ENCODE results near the gene ANKFY1.
A peak's percentile ranks its signal among the peaks of the same experiment; 100 is the strongest.

ANKFY1 gene

DNA sequence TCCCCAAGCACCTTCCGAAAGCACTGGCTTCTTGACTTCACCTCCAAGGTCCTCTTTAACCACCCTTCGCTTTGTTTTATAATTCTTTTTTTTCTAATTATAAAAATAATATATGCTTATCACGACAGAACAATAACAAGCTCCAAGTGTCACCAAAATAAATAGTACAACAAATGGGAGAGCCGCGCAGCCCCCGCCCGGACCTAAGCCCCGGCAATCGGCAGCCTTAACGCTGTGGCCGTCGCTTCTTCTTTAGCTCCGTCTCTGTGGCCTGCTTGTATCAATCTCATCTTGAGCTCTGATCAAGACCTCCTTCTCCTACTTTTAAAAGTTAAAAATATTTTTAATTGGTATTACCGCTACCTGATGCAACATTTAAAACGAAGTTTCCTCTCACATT lies 78.1 kb downstream of the ANKFY1 start:
- Histone ChIP-seq H3K27ac (ENCODE audit: insufficient read depth, low read length, poor library complexity, severe bottlenecking) (no peak overlapping the region), H3K36me3 (ENCODE audit: control insufficient read depth, insufficient read depth, low read length) (peaks cover 67% of the 10 kb centered on the region), H3K4me3 (ENCODE audit: insufficient read depth, low read depth, low read length, poor library complexity, severe bottlenecking) (no peak overlapping the region), H3K9me3 (ENCODE audit: control insufficient read depth, low read length) (no peaks in the 10 kb centered on the region), H3K27me3 (replicated peaks; ENCODE audit: control insufficient read depth, insufficient read depth, low read length, poor library complexity, severe bottlenecking) (no peaks in the 10 kb centered on the region), H3K4me1 (ENCODE audit: control insufficient read depth, insufficient read depth, low read length, poor library complexity, severe bottlenecking) (peaks cover 9% of the 10 kb centered on the region)
- no peak for DNase-seq

DNA sequence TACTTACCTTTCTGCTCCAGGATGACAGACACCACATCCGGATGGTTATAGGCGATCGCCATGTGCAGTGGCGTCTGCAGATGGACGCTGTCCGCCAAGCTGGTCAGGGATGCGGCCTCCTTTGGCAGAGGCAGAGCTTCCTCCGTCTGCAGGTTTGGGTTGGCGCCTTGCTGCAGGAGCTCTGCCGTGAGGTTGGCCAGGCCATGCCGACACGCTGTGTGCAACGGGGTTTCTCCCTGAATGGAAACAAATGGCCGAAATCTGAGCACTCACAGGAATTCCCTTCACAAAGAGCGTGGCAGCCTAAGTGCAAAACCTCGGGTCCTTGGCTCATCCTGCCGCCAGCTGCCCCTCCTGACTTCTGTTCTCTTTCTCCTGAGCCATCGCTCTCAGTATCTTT lies 79.0 kb downstream of the ANKFY1 start:
- H3K4me1 ChIP-seq (ENCODE audit: control insufficient read depth, insufficient read depth, low read length, poor library complexity, severe bottlenecking), result peaks cover 9% of the 10 kb centered on the region
- peaks cover 72% of the 10 kb centered on the region for H3K36me3 ChIP-seq (ENCODE audit: control insufficient read depth, insufficient read depth, low read length)
- no peak for DNase-seq

DNA sequence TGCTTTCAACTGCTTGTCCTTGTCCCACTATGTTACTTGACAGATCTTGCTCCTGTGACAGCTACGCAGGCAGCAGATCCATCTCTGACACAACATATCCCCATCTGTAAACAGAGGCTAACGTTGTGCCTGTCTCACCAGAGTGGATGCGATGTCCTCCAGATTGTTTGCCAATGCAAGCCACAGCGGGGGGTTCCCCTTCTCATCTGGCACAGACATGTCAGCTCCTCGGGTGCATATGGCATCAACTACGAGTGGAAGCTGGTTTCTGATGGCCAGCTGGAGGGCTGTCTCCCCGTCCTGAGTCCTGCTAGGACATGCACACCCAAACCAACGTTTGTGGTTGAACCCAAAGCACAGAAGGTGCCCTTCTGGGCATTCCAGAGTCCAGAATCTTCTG lies 81.7 kb downstream of the ANKFY1 start:
- Histone ChIP-seq H3K4me1 (ENCODE audit: control insufficient read depth, insufficient read depth, low read length, poor library complexity, severe bottlenecking) (peaks cover 6% of the 10 kb centered on the region), H3K4me3 (ENCODE audit: insufficient read depth, low read depth, low read length, poor library complexity, severe bottlenecking) (no peak overlapping the region), H3K36me3 (ENCODE audit: control insufficient read depth, insufficient read depth, low read length) (peaks cover 81% of the 10 kb centered on the region), H3K9me3 (ENCODE audit: control insufficient read depth, low read length) (no peaks in the 10 kb centered on the region), H3K27ac (ENCODE audit: insufficient read depth, low read length, poor library complexity, severe bottlenecking) (no peak overlapping the region), H3K27me3 (replicated peaks; ENCODE audit: control insufficient read depth, insufficient read depth, low read length, poor library complexity, severe bottlenecking) (no peaks in the 10 kb centered on the region)
- DNase-seq, result no peak

More for the DNA sequence above, 79.0 kb downstream of the ANKFY1 start:
- H3K27ac ChIP-seq (ENCODE audit: insufficient read depth, low read length, poor library complexity, severe bottlenecking), result no peak overlapping the region
- no peak overlapping the region for H3K4me3 ChIP-seq (ENCODE audit: insufficient read depth, low read depth, low read length, poor library complexity, severe bottlenecking)
- H3K27me3 ChIP-seq (replicated peaks; ENCODE audit: control insufficient read depth, insufficient read depth, low read length, poor library complexity, severe bottlenecking), result no peaks in the 10 kb centered on the region
- no peaks in the 10 kb centered on the region for H3K9me3 ChIP-seq (ENCODE audit: control insufficient read depth, low read length)

- H3K9me3 ChIP-seq (ENCODE audit: control insufficient read depth, low read length), result no peaks in the 10 kb centered on the region
Observed at GRCh38 chr17:4180791-4181190, 83.0 kb downstream of the ANKFY1 start.

GRCh38 chr17:4179071-4179470 lies 84.7 kb downstream of the ANKFY1 start:
- no peak for DNase-seq
- Histone ChIP-seq H3K4me3 (ENCODE audit: insufficient read depth, low read depth, low read length, poor library complexity, severe bottlenecking) (no peak overlapping the region), H3K4me1 (ENCODE audit: control insufficient read depth, insufficient read depth, low read length, poor library complexity, severe bottlenecking) (peaks cover 35% of the 10 kb centered on the region), H3K27me3 (replicated peaks; ENCODE audit: control insufficient read depth, insufficient read depth, low read length, poor library complexity, severe bottlenecking) (no peaks in the 10 kb centered on the region), H3K9me3 (ENCODE audit: control insufficient read depth, low read length) (no peaks in the 10 kb centered on the region), H3K36me3 (ENCODE audit: control insufficient read depth, insufficient read depth, low read length) (peaks cover 58% of the 10 kb centered on the region), H3K27ac (ENCODE audit: insufficient read depth, low read length, poor library complexity, severe bottlenecking) (no peak overlapping the region)

More at GRCh38 chr17:4180791-4181190, 83.0 kb downstream of the ANKFY1 start:
- no peaks in the 10 kb centered on the region for H3K27me3 ChIP-seq (replicated peaks; ENCODE audit: control insufficient read depth, insufficient read depth, low read length, poor library complexity, severe bottlenecking)
- peaks cover 18% of the 10 kb centered on the region for H3K4me1 ChIP-seq (ENCODE audit: control insufficient read depth, insufficient read depth, low read length, poor library complexity, severe bottlenecking)
- no peak overlapping the region for H3K4me3 ChIP-seq (ENCODE audit: insufficient read depth, low read depth, low read length, poor library complexity, severe bottlenecking)
- no peak for DNase-seq
- peaks cover 68% of the 10 kb centered on the region for H3K36me3 ChIP-seq (ENCODE audit: control insufficient read depth, insufficient read depth, low read length)
- H3K27ac ChIP-seq (ENCODE audit: insufficient read depth, low read length, poor library complexity, severe bottlenecking), result no peak overlapping the region

GRCh38 chr17:4178651-4179050 lies 85.1 kb downstream of the ANKFY1 start:
- H3K36me3 ChIP-seq (ENCODE audit: control insufficient read depth, insufficient read depth, low read length), result peaks cover 58% of the 10 kb centered on the region
- no peaks in the 10 kb centered on the region for H3K27me3 ChIP-seq (replicated peaks; ENCODE audit: control insufficient read depth, insufficient read depth, low read length, poor library complexity, severe bottlenecking)
- peaks cover 39% of the 10 kb centered on the region for H3K4me1 ChIP-seq (ENCODE audit: control insufficient read depth, insufficient read depth, low read length, poor library complexity, severe bottlenecking)
- no peak overlapping the region for H3K4me3 ChIP-seq (ENCODE audit: insufficient read depth, low read depth, low read length, poor library complexity, severe bottlenecking)
- H3K9me3 ChIP-seq (ENCODE audit: control insufficient read depth, low read length), result no peaks in the 10 kb centered on the region
- no peak for DNase-seq
- H3K27ac ChIP-seq (ENCODE audit: insufficient read depth, low read length, poor library complexity, severe bottlenecking), result no peak overlapping the region

DNA sequence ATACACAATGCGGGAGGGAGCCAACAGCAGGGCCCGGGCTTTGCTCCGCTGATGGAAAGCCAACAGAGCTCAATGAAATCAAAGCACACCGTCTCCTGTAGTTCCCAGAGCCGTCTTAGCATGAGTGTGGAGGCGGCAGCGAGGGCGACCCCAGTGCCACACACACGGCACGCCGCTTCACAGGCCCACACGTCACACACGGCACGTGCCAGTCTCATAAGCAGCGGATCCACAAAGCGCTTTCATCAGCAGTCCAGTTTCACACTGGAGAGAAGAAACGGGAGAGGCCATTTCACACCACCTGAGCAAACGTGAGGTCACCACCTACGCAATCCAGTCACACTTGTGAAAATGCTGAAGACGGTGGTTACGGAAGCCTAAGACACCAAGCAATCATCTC lies 86.0 kb downstream of the ANKFY1 start:
- Histone ChIP-seq H3K27ac (ENCODE audit: insufficient read depth, low read length, poor library complexity, severe bottlenecking) (peak overlapping the region; percentile 73), H3K9me3 (ENCODE audit: control insufficient read depth, low read length) (no peaks in the 10 kb centered on the region), H3K36me3 (ENCODE audit: control insufficient read depth, insufficient read depth, low read length) (peaks cover 58% of the 10 kb centered on the region), H3K4me1 (ENCODE audit: control insufficient read depth, insufficient read depth, low read length, poor library complexity, severe bottlenecking) (peaks cover 45% of the 10 kb centered on the region), H3K4me3 (ENCODE audit: insufficient read depth, low read depth, low read length, poor library complexity, severe bottlenecking) (no peak overlapping the region), H3K27me3 (replicated peaks; ENCODE audit: control insufficient read depth, insufficient read depth, low read length, poor library complexity, severe bottlenecking) (no peaks in the 10 kb centered on the region)
- no peak for DNase-seq

GRCh38 chr17:4176808-4177472 lies 86.8 kb downstream of the ANKFY1 start:
- no peak for DNase-seq
- Histone ChIP-seq H3K9me3 (ENCODE audit: control insufficient read depth, low read length) (no peaks in the 10 kb centered on the region), H3K27ac (ENCODE audit: insufficient read depth, low read length, poor library complexity, severe bottlenecking) (peak overlapping the region; percentile 73), H3K4me3 (ENCODE audit: insufficient read depth, low read depth, low read length, poor library complexity, severe bottlenecking) (no peak overlapping the region), H3K27me3 (replicated peaks; ENCODE audit: control insufficient read depth, insufficient read depth, low read length, poor library complexity, severe bottlenecking) (no peaks in the 10 kb centered on the region), H3K4me1 (ENCODE audit: control insufficient read depth, insufficient read depth, low read length, poor library complexity, severe bottlenecking) (peaks cover 45% of the 10 kb centered on the region), H3K36me3 (ENCODE audit: control insufficient read depth, insufficient read depth, low read length) (peaks cover 55% of the 10 kb centered on the region)

DNA sequence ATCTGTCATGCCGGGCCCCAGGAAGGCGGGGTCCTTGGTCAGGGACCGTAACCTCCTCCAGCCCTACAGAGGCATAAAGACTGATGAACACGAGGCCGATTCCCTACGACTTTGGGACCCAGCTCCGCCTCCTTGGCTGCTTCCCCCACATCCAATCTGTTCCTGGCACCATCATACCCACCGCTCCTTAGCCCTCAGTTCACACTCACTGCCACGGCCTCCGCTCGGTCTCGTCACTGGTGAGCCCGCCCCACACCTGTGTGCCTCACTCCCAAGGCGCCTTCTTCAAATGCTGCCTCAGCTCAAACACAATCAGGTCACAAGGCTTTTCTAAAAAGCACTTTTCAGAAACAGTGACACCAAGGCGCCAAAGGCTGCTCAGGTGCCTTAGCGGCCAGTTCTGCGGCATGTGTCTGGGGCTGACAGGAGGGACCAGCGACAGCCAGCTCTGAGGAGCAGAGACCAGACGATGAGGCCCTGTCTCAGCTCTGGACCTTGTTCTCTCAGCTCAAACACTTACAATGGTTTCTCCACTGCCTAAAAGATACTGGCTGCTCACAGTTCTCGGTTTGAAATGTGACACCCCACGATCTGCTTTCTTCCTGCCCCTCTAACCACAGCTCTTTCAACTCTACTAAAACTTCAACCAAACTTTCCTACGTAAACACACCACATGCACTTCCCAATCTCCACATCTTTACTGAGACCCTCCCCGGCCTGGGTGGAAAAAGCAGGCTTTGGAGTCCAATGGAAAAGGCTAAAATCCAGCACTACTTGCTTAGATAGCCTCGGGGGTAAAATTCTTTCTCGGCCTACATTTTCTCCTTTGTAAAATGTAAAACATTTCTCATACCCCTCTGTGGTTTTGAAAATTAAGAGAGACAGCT lies 87.6 kb downstream of the ANKFY1 start:
- no peaks in the 10 kb centered on the region for H3K27me3 ChIP-seq (replicated peaks; ENCODE audit: control insufficient read depth, insufficient read depth, low read length, poor library complexity, severe bottlenecking)
- H3K4me3 ChIP-seq (ENCODE audit: insufficient read depth, low read depth, low read length, poor library complexity, severe bottlenecking), result peak overlapping the region; percentile 36
- H3K27ac ChIP-seq (ENCODE audit: insufficient read depth, low read length, poor library complexity, severe bottlenecking), result peak overlapping the region; percentile 73
- peaks cover 45% of the 10 kb centered on the region for H3K4me1 ChIP-seq (ENCODE audit: control insufficient read depth, insufficient read depth, low read length, poor library complexity, severe bottlenecking)
- DNase-seq, result peak; percentile 8 to 23 (median 21)
- H3K9me3 ChIP-seq (ENCODE audit: control insufficient read depth, low read length), result no peaks in the 10 kb centered on the region
- H3K36me3 ChIP-seq (ENCODE audit: control insufficient read depth, insufficient read depth, low read length), result peaks cover 56% of the 10 kb centered on the region

GRCh38 chr17:4174556-4174955 lies 89.2 kb downstream of the ANKFY1 start:
- Histone ChIP-seq H3K27ac (ENCODE audit: insufficient read depth, low read length, poor library complexity, severe bottlenecking) (peak overlapping the region; percentile 19), H3K4me3 (ENCODE audit: insufficient read depth, low read depth, low read length, poor library complexity, severe bottlenecking) (no peak overlapping the region), H3K4me1 (ENCODE audit: control insufficient read depth, insufficient read depth, low read length, poor library complexity, severe bottlenecking) (peaks cover 45% of the 10 kb centered on the region), H3K36me3 (ENCODE audit: control insufficient read depth, insufficient read depth, low read length) (peaks cover 59% of the 10 kb centered on the region), H3K27me3 (replicated peaks; ENCODE audit: control insufficient read depth, insufficient read depth, low read length, poor library complexity, severe bottlenecking) (no peaks in the 10 kb centered on the region), H3K9me3 (ENCODE audit: control insufficient read depth, low read length) (no peaks in the 10 kb centered on the region)
- no peak for DNase-seq
